ENCODE measurements around the gene B9D1.

Gene B9D1

GRCh38 chr17:19331543-19332245 lies 30.8 kb downstream of the B9D1 start:
- no peak overlapping the region for H3K4me3 ChIP-seq (ENCODE audit: control insufficient read depth, low read depth, low read length)
- TF ChIP-seq CTCF (IDR thresholded peaks at IDR 0.05; ENCODE audit: control insufficient read depth, insufficient read depth, low read depth, low read length, missing control alignments) = no peak
- DNase-seq (ENCODE audit: low read depth) = no peak

DNA sequence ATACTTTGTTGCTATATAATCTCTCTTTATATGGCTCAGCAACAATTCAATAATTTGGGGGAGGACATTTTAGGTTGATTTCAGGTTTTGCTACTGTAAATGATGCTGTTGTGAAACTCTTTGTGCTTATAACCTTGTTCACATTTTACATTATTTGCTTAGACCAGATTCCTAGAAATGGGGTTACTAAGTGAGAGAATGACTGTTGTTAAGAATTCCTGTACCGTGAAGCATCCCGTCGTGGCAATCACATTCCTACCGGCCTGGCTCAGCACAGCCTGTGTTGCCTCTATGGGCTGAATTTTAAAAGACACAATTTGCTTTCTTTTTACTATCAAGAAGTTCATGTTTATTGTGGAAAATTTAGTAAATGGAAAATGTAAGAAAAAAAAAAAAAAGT lies 31.4 kb downstream of the B9D1 start:
- H3K4me3 ChIP-seq (ENCODE audit: control insufficient read depth, low read depth, low read length) = no peak overlapping the region
- TF ChIP-seq CTCF (IDR thresholded peaks at IDR 0.05; ENCODE audit: control insufficient read depth, insufficient read depth, low read depth, low read length, missing control alignments) = peak; percentile 0
- DNase-seq (ENCODE audit: low read depth) = peak; percentile 69

GRCh38 chr17:19330271-19330670 lies 32.3 kb downstream of the B9D1 start:
- DNase-seq (ENCODE audit: low read depth) = no peak
- H3K4me3 ChIP-seq (ENCODE audit: control insufficient read depth, low read depth, low read length) = no peak overlapping the region
- no peak for TF ChIP-seq CTCF (IDR thresholded peaks at IDR 0.05; ENCODE audit: control insufficient read depth, insufficient read depth, low read depth, low read length, missing control alignments)

DNA sequence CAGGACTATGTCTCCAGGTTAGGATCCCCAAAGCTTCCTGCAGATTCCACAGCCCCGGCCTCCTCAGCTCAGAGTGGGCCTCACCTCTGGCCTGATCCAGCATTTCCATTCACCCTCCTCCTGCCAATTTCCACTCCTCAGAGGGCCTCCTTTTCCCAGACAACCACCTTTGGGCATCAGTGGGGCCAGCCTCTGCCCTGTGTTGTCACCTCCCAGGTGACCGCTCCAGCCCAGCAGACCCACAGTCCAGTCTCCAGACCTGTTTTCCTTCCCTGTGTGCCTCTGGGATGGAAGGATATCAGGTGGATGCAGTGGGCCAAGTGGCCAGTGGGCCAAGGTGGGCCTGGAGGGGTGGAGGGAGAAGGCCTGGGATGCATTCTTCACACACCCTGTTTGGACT lies 32.7 kb downstream of the B9D1 start:
- no peak overlapping the region for H3K4me3 ChIP-seq (ENCODE audit: control insufficient read depth, low read depth, low read length)
- no peak for DNase-seq (ENCODE audit: low read depth)
- TF ChIP-seq CTCF (IDR thresholded peaks at IDR 0.05; ENCODE audit: control insufficient read depth, insufficient read depth, low read depth, low read length, missing control alignments) = no peak

- no peak for TF ChIP-seq CTCF (IDR thresholded peaks at IDR 0.05; ENCODE audit: control insufficient read depth, insufficient read depth, low read depth, low read length, missing control alignments)
- DNase-seq (ENCODE audit: low read depth) = no peak
- H3K4me3 ChIP-seq (ENCODE audit: control insufficient read depth, low read depth, low read length) = no peak overlapping the region
Observed at GRCh38 chr17:19329136-19329535, 33.4 kb downstream of the B9D1 start.

DNA sequence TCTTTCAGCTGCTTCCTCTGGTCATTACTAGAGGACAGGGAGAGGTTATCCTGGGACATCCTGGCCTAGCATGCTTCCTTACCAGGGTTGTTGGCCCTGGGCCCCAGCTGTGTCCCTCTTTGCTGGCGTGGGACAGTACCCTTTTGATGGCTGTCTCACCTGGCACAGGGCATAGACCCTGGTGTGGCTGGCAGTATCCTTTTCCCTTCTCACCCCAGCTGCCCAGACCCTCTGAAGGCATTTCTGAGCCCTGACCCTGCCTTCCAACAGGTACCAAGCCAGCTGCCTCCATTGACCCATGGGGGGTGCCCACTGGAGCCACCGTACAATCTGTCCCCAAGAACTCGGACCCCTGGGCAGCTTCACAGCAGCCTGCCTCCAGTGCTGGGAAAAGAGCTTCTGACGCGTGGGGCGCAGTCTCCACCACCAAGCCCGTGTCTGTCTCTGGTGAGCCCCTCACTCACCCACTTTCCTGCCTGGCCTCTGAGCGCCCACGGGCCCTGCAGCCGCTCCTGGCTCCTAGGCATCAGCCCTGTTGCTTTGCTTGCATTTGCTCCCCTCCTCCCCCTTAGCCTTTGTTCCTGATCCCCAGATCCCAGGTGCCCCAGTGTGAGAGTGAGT lies 34.0 kb downstream of the B9D1 start:
- no peak for TF ChIP-seq CTCF (IDR thresholded peaks at IDR 0.05; ENCODE audit: control insufficient read depth, insufficient read depth, low read depth, low read length, missing control alignments)
- no peak for DNase-seq (ENCODE audit: low read depth)
- H3K4me3 ChIP-seq (ENCODE audit: control insufficient read depth, low read depth, low read length) = no peak overlapping the region
